ENCODE data around the gene CLPSL1. TPM values are rescaled to one million over a fixed set of nuclear protein-coding genes. Genes with fewer than 3 reads are reported as not detected.

The CLPSL1 gene
- total RNA-seq, 1 donor from 2014 or later: not detected

DNA sequence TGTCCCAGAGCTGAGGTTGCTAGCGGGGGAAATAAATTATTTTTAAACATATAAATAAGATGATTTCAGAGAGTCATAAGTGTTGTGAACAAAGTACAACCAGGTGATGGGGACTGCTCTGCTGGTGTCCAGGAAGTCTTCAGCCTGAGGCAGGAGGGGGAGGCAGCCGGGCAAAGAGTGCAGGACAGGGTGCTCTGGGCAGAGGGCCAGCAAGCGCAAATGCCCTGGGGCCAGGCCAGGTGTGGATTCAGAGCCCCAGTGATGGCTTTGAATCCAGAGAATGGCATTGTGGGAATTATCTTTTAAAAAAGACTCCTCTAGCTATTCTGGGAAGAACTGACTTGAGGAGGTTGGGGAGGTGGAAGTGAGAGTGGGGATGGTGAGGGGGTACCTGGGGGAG is 1.6 kb downstream of the CLPSL1 start:
- peaks cover under 1% of the 10 kb centered on the region for H3K27me3 ChIP-seq
- no peak overlapping the region for H3K4me2 ChIP-seq

DNA sequence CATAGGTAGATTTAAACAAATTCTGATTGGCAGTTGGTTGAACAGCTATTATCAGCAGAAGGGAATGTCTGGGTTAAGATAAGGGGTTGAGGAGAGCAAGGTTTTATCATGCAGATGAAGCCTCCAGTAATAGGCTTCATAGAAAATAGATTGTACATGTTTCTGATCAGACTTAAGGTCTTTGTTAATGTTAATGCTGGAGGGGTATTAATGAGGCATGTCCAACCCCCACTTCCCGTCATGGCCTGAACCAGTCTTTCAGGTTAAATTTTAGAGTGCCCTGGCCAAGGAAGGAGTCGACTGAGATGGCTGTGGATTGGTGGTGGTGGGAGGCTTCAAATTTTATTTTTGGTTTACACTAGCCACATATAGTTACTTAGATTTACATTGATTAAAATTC is 3.4 kb downstream of the CLPSL1 start:
- H3K27ac Mint-ChIP-seq: no peak overlapping the region
- no peak for TF ChIP-seq EZH2 (IDR thresholded peaks at IDR 0.05)
- TF ChIP-seq EZH2phosphoT487 (IDR thresholded peaks at IDR 0.05): no peak
- TF ChIP-seq, protein P1, sequence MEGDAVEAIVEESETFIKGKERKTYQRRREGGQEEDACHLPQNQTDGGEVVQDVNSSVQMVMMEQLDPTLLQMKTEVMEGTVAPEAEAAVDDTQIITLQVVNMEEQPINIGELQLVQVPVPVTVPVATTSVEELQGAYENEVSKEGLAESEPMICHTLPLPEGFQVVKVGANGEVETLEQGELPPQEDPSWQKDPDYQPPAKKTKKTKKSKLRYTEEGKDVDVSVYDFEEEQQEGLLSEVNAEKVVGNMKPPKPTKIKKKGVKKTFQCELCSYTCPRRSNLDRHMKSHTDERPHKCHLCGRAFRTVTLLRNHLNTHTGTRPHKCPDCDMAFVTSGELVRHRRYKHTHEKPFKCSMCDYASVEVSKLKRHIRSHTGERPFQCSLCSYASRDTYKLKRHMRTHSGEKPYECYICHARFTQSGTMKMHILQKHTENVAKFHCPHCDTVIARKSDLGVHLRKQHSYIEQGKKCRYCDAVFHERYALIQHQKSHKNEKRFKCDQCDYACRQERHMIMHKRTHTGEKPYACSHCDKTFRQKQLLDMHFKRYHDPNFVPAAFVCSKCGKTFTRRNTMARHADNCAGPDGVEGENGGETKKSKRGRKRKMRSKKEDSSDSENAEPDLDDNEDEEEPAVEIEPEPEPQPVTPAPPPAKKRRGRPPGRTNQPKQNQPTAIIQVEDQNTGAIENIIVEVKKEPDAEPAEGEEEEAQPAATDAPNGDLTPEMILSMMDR (IDR thresholded peaks at IDR 0.05): no peak
- H4K20me1 ChIP-seq (ENCODE audit: low read depth): no peaks in the 10 kb centered on the region
- H3K27ac ChIP-seq: no peak overlapping the region
- no peaks in the 10 kb centered on the region for H3K27me3 ChIP-seq
- no peak for DNase-seq (ENCODE audit: low spot score)
- H3K79me2 ChIP-seq (ENCODE audit: low read depth): no peaks in the 10 kb centered on the region
- no peaks in the 10 kb centered on the region for H3F3A ChIP-seq (ENCODE audit: low read depth)
- no peaks in the 10 kb centered on the region for H3K4me1 Mint-ChIP-seq
- H3K36me3 Mint-ChIP-seq: no peaks in the 10 kb centered on the region
- H3K36me3 ChIP-seq: no peaks in the 10 kb centered on the region
- no peak overlapping the region for H3K4me3 Mint-ChIP-seq
- no peaks in the 10 kb centered on the region for H3K9me3 Mint-ChIP-seq
- H2AFZ ChIP-seq (replicated peaks): no peak overlapping the region
- H3K9ac ChIP-seq: no peak overlapping the region
- H3K4me1 ChIP-seq: no peaks in the 10 kb centered on the region
- no peaks in the 10 kb centered on the region for H3K9me3 ChIP-seq (ENCODE audit: low read depth)
- no peak overlapping the region for H3K4me2 ChIP-seq
- no peak overlapping the region for H3K4me3 ChIP-seq
- H3K27me3 Mint-ChIP-seq (ENCODE audit: insufficient read depth, low read depth): peaks cover 8% of the 10 kb centered on the region

More for the DNA sequence above, 1.6 kb downstream of the CLPSL1 start:
- DNase-seq (ENCODE audit: low spot score): no peak
- no peaks in the 10 kb centered on the region for H3K36me3 Mint-ChIP-seq
- no peak overlapping the region for H3K9ac ChIP-seq
- H3K79me2 ChIP-seq (ENCODE audit: low read depth): no peaks in the 10 kb centered on the region
- no peak overlapping the region for H3K4me3 Mint-ChIP-seq
- no peaks in the 10 kb centered on the region for H3K9me3 ChIP-seq (ENCODE audit: low read depth)
- H4K20me1 ChIP-seq (ENCODE audit: low read depth): no peaks in the 10 kb centered on the region
- no peaks in the 10 kb centered on the region for H3F3A ChIP-seq (ENCODE audit: low read depth)
- H3K27me3 Mint-ChIP-seq (ENCODE audit: insufficient read depth, low read depth): peaks cover 14% of the 10 kb centered on the region
- H2AFZ ChIP-seq (replicated peaks): no peak overlapping the region
- no peak overlapping the region for H3K27ac Mint-ChIP-seq
- H3K4me1 ChIP-seq: no peaks in the 10 kb centered on the region
- H3K36me3 ChIP-seq: no peaks in the 10 kb centered on the region
- no peaks in the 10 kb centered on the region for H3K9me3 Mint-ChIP-seq
- TF ChIP-seq, protein P1 (IDR thresholded peaks at IDR 0.05): no peak
- no peak for TF ChIP-seq EZH2 (IDR thresholded peaks at IDR 0.05)
- no peak overlapping the region for H3K4me3 ChIP-seq
- H3K4me1 Mint-ChIP-seq: peaks cover 2% of the 10 kb centered on the region
- no peak overlapping the region for H3K27ac ChIP-seq

DNA sequence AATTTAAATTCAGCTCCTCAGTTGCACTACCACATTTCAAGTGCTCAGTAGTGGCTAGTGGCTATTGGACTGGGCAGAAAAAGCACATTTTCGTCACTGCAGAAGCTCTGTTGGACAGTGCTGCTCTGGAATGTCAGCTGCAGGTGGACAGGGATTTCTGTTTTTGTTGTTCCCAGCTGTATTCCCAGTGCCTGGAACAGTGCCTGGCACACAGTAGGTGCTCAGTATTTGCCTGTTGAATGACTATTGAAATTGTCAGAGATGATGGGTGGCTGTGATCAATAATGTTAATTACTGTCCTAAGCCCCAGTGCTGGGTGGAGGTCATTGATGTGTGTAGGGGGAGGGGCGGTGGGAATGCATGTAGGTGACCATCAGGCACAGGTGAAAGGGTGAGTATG is 5.5 kb downstream of the CLPSL1 start:
- Histone ChIP-seq H3K9ac (no peak overlapping the region), H3F3A (ENCODE audit: low read depth) (no peaks in the 10 kb centered on the region), H3K79me2 (ENCODE audit: low read depth) (no peaks in the 10 kb centered on the region), H4K20me1 (ENCODE audit: low read depth) (no peaks in the 10 kb centered on the region), H2AFZ (replicated peaks) (no peak overlapping the region), H3K27ac (no peak overlapping the region), H3K4me2 (no peak overlapping the region), H3K4me1 (no peaks in the 10 kb centered on the region), H3K27me3 (no peaks in the 10 kb centered on the region), H3K36me3 (no peaks in the 10 kb centered on the region), H3K4me3 (no peak overlapping the region), H3K9me3 (ENCODE audit: low read depth) (no peaks in the 10 kb centered on the region)
- Mint-ChIP-seq H3K9me3 (no peaks in the 10 kb centered on the region), H3K27me3 (ENCODE audit: insufficient read depth, low read depth) (peaks cover 9% of the 10 kb centered on the region), H3K27ac (no peak overlapping the region), H3K4me1 (no peaks in the 10 kb centered on the region), H3K36me3 (no peaks in the 10 kb centered on the region), H3K4me3 (no peak overlapping the region)
- no peak for DNase-seq (ENCODE audit: low spot score)
- TF ChIP-seq EZH2phosphoT487 (IDR thresholded peaks at IDR 0.05): no peak
- TF ChIP-seq EZH2 (IDR thresholded peaks at IDR 0.05): no peak
- TF ChIP-seq, protein P1 (IDR thresholded peaks at IDR 0.05): no peak

Measured in neural progenitor cell (in vitro differentiated cells).